ENCODE results near the gene COL25A1.

Gene COL25A1

GRCh38 chr4:109291707-109292238, 10.7 kb downstream of the COL25A1 start:
- no peak for DNase-seq

- no peak for DNase-seq
Observed at GRCh38 chr4:109290918-109291317, 11.5 kb downstream of the COL25A1 start.

GRCh38 chr4:109278594-109279031, 23.8 kb downstream of the COL25A1 start:
- peak; percentile 72 for DNase-seq

- DNase-seq, result no peak
Observed at GRCh38 chr4:109276482-109277095, 25.9 kb downstream of the COL25A1 start.

- DNase-seq, result no peak
Observed at GRCh38 chr4:109275066-109275745, 27.3 kb downstream of the COL25A1 start.

- DNase-seq, result no peak
Observed at GRCh38 chr4:109266891-109267290, 35.6 kb downstream of the COL25A1 start.

GRCh38 chr4:109266236-109266635, 36.2 kb downstream of the COL25A1 start:
- no peak for DNase-seq

GRCh38 chr4:109263721-109264120, 38.7 kb downstream of the COL25A1 start:
- DNase-seq, result no peak

- DNase-seq, result no peak
Observed at GRCh38 chr4:109256818-109257217, 45.6 kb downstream of the COL25A1 start.

- DNase-seq, result no peak
Observed at GRCh38 chr4:109254845-109255244, 47.6 kb downstream of the COL25A1 start.

- DNase-seq, result no peak
Observed at GRCh38 chr4:109251396-109251795, 51.1 kb downstream of the COL25A1 start.

- DNase-seq, result no peak
Observed at GRCh38 chr4:109248322-109248900, 54.0 kb downstream of the COL25A1 start.

- no peak for DNase-seq
Observed at GRCh38 chr4:109243871-109244270, 58.6 kb downstream of the COL25A1 start.

GRCh38 chr4:109238746-109239145, 63.7 kb downstream of the COL25A1 start:
- no peak for DNase-seq

GRCh38 chr4:109235683-109236082, 66.8 kb downstream of the COL25A1 start:
- no peak for DNase-seq

- no peak for DNase-seq
Observed at GRCh38 chr4:109234596-109234995, 67.9 kb downstream of the COL25A1 start.

GRCh38 chr4:109233570-109233969, 68.9 kb downstream of the COL25A1 start:
- DNase-seq, result no peak

- DNase-seq, result no peak
Observed at GRCh38 chr4:109232681-109233080, 69.8 kb downstream of the COL25A1 start.

- DNase-seq, result no peak
Observed at GRCh38 chr4:109231331-109231730, 71.1 kb downstream of the COL25A1 start.

- DNase-seq, result no peak
Observed at GRCh38 chr4:109229028-109229427, 73.4 kb downstream of the COL25A1 start.

- no peak for DNase-seq
Observed at GRCh38 chr4:109218288-109218687, 84.2 kb downstream of the COL25A1 start.

- no peak for DNase-seq
Observed at GRCh38 chr4:109216085-109216696, 86.3 kb downstream of the COL25A1 start.

GRCh38 chr4:109215506-109215905, 87.0 kb downstream of the COL25A1 start:
- no peak for DNase-seq

Measured in MV-4-11 (cell line).